ENCODE data around the gene P4HA3. TPM values are rescaled to one million over a fixed set of nuclear protein-coding genes. Genes with fewer than 3 reads are reported as not detected.

Gene P4HA3
- total RNA-seq, 1 donor from 2014 or later = 0.26 TPM

GRCh38 chr11:74280494-74280893 is 30.9 kb downstream of the P4HA3 start:
- FAIRE-seq (no peak), DNase-seq (ENCODE audit: low read depth) (no peak)
- Histone ChIP-seq H3K4me3 (ENCODE audit: low read depth, low read length) (no peak overlapping the region), H3K27me3 (ENCODE audit: control insufficient read depth, insufficient read depth, low read length) (no peaks in the 10 kb centered on the region), H3K36me3 (ENCODE audit: control insufficient read depth, insufficient read depth, low read length) (no peaks in the 10 kb centered on the region)
- TF ChIP-seq CTCF (IDR thresholded peaks at IDR 0.05; ENCODE audit: insufficient read depth, low read length, severe bottlenecking) = no peak

- Histone ChIP-seq H3K4me3 (ENCODE audit: low read depth, low read length) (no peak overlapping the region), H3K27me3 (ENCODE audit: control insufficient read depth, insufficient read depth, low read length) (no peaks in the 10 kb centered on the region), H3K36me3 (ENCODE audit: control insufficient read depth, insufficient read depth, low read length) (no peaks in the 10 kb centered on the region)
- FAIRE-seq (no peak), DNase-seq (ENCODE audit: low read depth) (no peak)
- no peak for TF ChIP-seq CTCF (IDR thresholded peaks at IDR 0.05; ENCODE audit: insufficient read depth, low read length, severe bottlenecking)
These were observed 32.2 kb downstream of the P4HA3 start for GRCh38 chr11:74279256-74279655.

DNA sequence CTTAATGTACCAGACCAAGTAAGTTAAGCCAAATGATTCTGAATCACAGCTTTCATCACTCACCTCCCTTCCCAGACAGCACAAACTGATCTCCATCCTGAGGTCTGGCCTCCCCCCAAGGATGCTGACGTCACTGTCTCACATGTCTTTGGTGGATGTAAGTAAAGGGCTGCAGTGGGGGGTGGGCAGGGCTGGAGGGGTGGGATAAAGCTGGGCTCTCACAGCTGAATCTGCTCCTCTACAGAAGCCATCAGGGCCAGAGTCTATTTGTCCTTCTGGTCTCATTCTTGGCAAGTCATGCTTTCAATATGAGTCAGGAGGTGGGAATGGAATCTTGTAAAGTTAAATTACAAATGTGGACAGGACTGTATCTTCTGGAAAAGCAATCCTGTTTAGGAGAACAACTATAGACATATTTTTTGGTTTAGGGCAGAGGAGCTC is 32.7 kb downstream of the P4HA3 start:
- no peak for TF ChIP-seq CTCF (IDR thresholded peaks at IDR 0.05; ENCODE audit: insufficient read depth, low read length, severe bottlenecking)
- DNase-seq (ENCODE audit: low read depth) (peak; percentile 78), FAIRE-seq (no peak)
- H3K27me3 ChIP-seq (ENCODE audit: control insufficient read depth, insufficient read depth, low read length) = no peaks in the 10 kb centered on the region
- H3K36me3 ChIP-seq (ENCODE audit: control insufficient read depth, insufficient read depth, low read length) = no peaks in the 10 kb centered on the region
- no peak overlapping the region for H3K4me3 ChIP-seq (ENCODE audit: low read depth, low read length)

GRCh38 chr11:74278103-74278502 is 33.3 kb downstream of the P4HA3 start:
- FAIRE-seq (no peak), DNase-seq (ENCODE audit: low read depth) (no peak)
- Histone ChIP-seq H3K4me3 (ENCODE audit: low read depth, low read length) (no peak overlapping the region), H3K36me3 (ENCODE audit: control insufficient read depth, insufficient read depth, low read length) (no peaks in the 10 kb centered on the region), H3K27me3 (ENCODE audit: control insufficient read depth, insufficient read depth, low read length) (no peaks in the 10 kb centered on the region)
- no peak for TF ChIP-seq CTCF (IDR thresholded peaks at IDR 0.05; ENCODE audit: insufficient read depth, low read length, severe bottlenecking)

GRCh38 chr11:74276581-74276980 is 34.9 kb downstream of the P4HA3 start:
- no peak for FAIRE-seq
- no peaks in the 10 kb centered on the region for H3K36me3 ChIP-seq (ENCODE audit: control insufficient read depth, insufficient read depth, low read length)
- no peak for DNase-seq (ENCODE audit: low read depth)
- no peak overlapping the region for H3K4me3 ChIP-seq (ENCODE audit: low read depth, low read length)
- H3K27me3 ChIP-seq (ENCODE audit: control insufficient read depth, insufficient read depth, low read length) = peaks cover 1% of the 10 kb centered on the region
- no peak for TF ChIP-seq CTCF (IDR thresholded peaks at IDR 0.05; ENCODE audit: insufficient read depth, low read length, severe bottlenecking)

GRCh38 chr11:74272276-74272675 is 39.2 kb downstream of the P4HA3 start:
- no peaks in the 10 kb centered on the region for H3K36me3 ChIP-seq (ENCODE audit: control insufficient read depth, insufficient read depth, low read length)
- no peak overlapping the region for H3K4me3 ChIP-seq (ENCODE audit: low read depth, low read length)
- no peak for TF ChIP-seq CTCF (IDR thresholded peaks at IDR 0.05; ENCODE audit: insufficient read depth, low read length, severe bottlenecking)
- no peak for FAIRE-seq
- peaks cover 1% of the 10 kb centered on the region for H3K27me3 ChIP-seq (ENCODE audit: control insufficient read depth, insufficient read depth, low read length)
- DNase-seq (ENCODE audit: low read depth) = no peak
